ENCODE results near the gene KNSTRN.

The KNSTRN gene

DNA sequence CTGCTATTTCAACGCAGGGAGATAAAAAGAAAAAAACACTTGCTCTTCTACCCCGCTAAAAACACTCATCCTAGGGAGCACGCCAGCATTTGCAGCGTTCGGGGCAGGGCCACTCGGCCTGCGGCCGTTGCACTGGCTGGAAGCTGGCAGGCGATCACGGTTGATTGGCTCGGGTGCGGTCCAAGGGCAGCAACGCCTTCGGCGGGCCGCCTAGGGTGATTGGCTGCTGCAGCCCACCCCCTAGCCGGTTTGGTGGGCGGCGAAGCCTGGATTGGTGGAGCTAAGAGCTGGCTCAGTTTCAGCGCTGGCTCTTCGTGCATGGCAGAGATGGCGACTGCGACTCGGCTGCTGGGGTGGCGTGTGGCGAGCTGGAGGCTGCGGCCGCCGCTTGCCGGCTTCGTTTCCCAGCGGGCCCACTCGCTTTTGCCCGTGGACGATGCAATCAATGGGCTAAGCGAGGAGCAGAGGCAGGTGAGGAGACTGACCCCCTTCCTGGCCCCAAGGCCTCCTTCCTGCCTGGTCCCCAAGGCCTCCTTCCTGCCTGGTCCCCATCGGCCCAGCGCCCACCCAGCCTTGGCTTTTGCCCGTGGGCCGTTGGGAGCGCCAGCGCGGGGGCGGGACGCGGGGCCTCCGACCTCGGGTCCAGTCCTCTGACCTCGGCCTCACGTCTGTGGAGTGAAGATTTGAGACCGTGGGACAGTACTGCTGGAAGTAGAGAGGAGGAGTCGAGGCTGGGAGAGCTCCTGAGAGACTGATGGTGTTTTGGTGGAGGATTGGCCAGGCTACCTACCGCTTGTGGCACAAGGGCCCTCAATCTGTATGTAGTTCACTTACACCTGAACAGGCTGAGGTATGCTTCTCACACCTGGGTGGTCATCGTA lies 23.2 kb downstream of the KNSTRN start, which contains the start of gene IVD:
IVD (plus strand) TSS at position 295 of the 881 bp plus-strand sequence; CDS start at position 328, 33 bp downstream.
- DNase-seq: peak; percentile 89

DNA sequence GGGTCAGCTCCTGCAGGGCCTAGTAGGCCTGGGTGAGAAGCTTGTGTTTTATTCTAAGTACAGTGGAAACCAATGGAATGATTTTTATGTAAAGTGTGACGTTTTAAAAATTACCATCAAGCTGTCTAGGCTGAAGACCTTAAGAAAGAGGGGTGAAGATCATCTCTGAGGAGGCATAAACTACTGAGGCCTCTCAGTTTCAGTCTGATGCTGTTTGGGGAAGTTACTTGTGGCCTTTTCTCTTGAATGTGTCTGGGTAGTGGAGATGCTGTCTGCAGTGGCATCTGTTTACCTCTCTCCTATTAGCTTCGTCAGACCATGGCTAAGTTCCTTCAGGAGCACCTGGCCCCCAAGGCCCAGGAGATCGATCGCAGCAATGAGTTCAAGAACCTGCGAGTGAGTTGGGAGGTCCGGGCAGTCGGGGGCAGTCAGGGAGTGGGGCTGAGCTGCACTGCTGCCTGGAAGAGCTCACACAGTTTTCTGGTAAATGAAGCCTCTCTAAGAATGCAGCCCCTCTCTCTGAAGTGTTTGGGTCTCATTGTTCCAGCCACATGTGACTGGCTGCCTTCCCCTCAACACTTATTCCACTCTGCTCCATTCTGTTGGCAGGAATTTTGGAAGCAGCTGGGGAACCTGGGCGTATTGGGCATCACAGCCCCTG lies 24.9 kb downstream of the KNSTRN start:
- no peak for DNase-seq

DNA sequence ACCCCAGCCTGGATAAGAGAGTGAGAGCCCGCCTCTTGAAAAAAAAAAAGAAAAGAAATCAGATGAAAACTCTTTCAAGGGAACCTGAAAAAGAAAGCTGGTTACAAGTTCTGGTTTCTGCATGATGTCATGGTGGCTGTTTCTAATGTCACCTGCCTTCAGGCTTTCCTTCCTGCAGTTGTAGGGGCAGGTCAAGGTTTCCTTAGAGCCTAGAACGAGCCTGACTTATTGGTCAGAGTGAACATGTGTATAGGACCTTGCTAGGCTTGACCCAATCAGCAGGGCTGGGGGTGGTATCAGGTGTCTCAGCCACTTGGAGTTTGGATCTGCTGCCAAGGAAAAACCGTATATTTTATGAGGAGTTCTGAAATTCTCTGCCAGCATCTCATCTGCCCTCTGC lies 26.8 kb downstream of the KNSTRN start:
- DNase-seq: no peak

DNA sequence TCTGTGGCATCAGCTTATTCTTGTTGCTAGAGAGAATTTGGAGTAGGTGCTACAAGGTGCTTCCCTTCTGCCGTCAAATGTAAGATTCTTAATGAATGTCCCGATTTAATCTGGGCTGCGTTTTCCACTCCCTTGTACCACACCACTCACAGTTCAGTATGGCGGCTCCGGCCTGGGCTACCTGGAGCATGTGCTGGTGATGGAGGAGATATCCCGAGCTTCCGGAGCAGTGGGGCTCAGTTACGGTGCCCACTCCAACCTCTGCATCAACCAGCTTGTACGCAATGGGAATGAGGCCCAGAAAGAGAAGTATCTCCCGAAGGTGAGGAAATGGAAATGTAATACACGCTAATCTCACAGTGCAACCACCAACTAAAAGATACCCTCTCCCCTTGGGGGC lies 28.0 kb downstream of the KNSTRN start:
- DNase-seq: no peak

DNA sequence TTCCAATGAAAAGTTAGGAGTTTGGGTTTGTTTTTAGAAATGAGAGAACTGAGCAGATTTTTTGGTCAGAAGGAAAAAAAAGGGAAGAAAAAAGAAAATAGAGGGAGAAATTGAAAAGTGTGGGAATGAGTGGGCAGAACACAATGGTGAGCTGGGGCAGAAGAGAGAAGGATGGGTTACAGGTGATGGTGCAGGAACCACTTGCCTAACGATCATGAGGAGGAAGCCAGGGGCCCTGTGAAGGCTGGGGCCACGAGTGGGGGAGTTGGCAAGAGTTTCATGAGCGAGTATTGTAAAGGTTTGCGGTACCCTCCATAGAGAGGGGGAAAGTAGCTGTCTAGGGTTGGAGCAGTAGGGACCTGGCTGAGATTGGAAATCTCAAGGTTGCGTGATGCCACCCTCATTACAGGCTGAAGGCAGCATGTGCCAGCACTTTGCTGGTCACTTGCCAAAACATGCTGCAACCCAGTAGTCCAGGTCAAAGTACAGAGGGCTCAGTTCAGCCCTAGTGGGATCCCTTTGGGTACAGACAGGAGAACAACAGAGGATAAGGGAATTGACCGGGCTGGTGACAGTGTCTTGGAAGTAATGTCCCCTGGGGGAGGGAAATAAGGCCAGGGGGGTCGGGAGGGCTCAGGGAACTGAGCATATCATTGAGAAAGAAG lies 29.7 kb downstream of the KNSTRN start:
- DNase-seq: no peak

DNA sequence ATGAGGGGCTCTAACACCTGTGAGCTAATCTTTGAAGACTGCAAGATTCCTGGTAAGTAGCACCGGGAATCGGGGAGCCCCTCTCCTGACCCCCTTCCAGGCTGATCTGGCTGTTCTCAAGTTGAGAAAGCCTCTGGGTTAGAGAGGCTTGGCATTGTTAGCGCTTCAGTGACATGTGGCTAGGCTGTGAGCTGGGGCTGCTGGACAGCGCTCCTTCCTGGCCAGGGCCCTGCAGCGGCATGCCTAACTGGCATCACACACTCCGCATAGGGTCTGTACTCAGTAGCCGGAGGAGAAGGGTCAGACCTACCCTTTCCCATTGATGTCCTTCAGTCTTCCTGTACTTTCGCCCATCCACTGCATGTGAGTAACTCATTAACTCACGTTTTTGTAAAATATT lies 30.5 kb downstream of the KNSTRN start:
- DNase-seq: no peak

DNA sequence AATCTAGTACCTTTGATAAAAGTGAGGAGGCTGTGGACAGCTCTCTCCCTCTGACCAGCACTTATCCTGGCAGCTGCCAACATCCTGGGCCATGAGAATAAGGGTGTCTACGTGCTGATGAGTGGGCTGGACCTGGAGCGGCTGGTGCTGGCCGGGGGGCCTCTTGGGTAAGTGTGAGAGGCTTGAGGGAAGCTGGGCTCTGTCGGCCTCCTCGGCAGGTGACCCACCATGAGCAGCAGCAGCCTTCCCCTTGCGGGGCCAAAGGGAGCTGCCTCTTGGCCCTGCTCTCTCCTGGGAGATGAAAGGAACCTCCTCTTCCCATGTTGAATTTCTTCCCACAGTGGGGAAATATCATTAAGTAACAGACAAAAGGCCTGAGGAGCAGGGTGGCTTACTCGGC lies 32.3 kb downstream of the KNSTRN start:
- DNase-seq: no peak

DNA sequence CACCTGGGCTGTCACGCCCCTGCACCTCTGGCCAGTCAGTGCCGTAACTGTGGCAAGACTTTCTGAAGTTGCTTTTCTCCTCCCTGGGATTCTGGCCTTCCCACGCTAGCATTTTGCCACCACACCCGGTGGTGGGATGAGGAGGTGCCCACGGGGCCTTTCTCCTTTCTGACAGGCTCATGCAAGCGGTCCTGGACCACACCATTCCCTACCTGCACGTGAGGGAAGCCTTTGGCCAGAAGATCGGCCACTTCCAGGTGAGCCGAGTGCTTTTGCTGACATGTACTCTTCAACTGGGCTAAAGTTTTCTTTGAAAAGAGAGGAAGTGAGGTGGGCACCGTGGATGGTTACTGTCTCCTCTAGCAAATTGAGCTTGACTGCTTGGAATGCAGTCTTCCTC lies 32.7 kb downstream of the KNSTRN start:
- DNase-seq: no peak

DNA sequence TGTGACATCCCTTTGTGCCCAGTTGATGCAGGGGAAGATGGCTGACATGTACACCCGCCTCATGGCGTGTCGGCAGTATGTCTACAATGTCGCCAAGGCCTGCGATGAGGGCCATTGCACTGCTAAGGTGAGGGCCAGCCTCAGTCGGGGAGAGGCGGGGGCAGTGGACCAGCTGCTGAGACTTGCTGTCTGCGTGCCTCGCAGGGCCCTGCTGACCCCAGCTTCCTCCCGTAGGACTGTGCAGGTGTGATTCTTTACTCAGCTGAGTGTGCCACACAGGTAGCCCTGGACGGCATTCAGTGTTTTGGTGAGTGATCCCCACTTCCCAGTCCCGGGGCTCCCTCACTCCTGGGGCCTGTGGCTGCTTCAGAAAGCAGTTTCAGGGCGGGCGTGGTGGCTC lies 33.5 kb downstream of the KNSTRN start:
- no peak for DNase-seq

DNA sequence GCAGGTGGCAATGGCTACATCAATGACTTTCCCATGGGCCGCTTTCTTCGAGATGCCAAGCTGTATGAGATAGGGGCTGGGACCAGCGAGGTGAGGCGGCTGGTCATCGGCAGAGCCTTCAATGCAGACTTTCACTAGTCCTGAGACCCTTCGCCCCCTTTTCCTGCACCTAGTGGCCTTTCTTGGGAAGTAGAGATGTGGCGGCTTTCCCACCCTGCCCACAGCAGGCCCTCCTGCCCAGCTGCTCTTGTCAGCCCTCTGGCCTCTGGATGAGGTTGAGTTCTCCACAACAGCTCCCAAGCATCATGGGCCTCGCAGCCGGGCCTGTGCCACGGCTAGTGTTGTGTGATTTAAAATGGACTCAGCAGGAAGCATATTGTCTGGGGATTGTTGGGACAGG lies 35.6 kb downstream of the KNSTRN start:
- no peak for DNase-seq

DNA sequence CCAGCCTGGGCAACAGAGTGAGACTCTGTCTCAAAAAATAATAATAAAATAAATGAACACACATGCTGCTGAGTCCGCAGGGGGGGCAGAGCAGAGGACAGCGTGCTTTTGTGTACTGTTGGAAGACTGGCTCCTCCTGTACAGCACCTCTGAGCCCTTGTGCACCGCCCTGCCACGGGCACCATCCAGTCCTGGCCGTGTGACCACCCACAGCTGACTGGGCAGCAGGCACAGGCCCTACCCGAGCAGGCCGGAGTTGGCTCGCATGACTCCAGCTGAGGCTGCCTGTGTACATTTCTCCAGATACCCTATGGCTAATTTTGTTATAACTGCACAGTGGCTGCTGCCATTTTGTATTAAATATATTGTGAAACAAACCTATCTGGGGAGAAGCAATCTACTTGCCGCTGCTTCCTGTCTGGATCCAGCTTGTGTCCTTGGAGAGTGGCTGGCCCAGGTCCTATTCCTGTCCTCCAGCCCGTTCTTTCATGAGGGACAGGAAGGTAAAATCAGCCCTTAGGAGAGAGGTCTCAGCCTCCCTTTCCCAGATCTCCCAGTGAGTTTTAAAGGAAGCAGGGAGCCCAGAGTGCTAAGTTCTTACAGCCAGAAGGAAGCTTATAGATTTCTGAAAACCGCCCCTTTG lies 37.7 kb downstream of the KNSTRN start:
- no peak for DNase-seq

DNA sequence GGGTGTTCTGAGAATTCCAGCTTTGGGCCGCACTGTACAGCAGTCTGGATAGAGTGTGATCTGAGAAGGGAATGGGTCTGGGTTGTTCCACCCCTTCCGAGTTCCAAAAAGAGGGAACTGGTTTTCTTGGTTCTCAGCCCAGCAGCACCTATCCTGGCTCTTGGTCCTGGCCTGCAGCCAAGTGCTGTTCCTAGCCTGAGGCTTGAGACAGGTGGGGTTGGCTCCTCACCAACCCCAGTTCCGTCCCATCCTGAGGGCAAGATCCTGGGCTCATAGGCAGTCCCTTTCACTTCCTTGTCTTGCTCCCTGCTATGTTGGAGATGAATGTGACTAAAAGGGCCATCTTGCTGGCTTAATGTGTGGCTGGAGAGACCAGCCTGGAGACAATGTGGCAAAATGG lies 38.3 kb downstream of the KNSTRN start:
- no peak for DNase-seq

DNA sequence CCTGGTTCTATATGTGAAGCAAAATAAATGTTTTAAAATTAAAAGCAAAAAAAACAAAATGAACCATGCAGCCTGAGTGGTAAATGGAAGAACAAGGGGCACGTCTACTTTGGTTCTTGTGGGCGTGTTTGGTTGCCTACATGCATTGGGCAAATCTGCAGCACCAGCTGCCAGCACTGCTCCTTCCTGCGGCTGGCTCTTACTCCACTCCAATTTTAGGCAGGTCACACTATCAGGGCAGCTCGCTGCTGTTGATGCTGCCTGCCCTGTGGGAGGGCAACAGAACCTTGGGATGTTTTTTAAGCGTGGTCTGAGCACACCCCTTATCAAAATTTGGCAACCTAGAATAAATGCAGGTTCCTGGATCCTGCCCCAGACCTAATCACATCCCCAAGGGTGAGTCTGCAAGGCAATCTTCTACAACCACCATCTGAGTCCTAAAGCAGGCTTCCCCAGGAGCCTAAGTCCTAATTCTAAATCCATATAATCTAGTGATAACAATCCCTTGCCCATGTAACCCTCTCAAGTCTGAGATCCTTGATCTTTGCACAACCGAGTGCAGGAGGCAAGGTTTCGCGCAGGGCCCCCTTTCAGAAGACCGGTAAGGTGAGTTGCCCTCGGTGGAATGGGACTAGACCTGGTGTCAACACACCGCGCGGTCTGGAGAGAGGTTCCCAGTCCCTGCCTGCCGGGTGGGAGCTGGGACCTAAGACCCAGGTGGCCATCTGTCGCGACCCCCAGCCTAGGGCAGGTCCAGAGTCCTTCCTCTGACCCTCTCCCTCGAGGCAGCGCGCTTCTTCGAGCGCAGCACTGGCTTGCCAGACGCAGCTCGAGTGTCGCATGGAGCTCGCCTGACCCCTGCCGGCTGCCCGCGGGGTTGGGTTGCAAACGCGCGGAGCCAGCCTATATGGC lies 39.0 kb downstream of the KNSTRN start:
- DNase-seq: peak; percentile 83

DNA sequence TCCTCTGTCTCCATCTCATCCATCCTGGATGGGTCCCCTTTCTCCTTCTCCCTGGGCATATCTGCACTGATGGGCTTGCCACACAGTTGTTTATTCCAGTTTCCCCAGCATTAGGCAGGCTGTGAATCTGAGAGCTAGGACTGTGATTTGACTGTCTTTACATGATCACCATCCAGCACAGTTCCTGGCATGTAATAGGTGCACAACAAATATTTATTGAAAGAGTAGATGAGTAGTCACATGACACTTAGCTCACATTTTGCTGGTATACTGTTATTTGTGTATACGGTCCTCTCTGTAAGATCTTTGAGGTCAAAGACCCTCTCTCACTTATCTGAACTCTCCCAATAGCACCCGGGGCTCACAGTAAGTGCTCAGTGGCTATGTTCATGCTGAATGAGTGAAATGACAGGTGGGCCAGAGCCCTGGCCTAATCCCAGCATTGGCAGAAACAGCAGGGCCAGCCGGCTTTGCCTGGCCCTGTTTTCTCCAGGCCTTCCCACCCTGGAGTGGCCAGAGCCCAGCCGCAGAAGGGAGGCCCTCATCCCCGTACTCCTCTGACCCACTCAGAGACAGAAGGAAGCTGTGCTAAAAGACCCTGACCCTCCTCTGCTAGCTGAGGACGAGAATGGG lies 42.1 kb downstream of the KNSTRN start:
- no peak for DNase-seq

DNA sequence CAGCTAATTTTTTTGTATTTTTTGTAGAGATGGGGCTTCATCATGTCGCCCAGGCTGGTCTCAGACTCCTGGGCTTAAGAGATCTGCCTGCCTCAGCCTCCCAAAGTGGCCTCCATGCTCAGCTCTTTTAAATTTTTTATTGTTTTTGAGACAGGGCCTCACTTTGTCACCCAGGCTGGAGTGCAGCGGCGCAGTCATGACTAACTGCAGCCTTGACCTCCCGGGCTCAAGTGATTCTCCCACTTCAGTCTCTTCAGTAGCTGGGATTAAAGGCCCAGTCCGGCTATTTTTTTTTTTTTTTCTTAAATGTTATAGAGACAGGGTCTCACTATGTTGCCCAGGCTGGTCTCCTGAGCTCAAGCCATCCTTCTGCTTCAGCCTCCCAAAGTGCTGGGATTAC lies 43.2 kb downstream of the KNSTRN start:
- DNase-seq: no peak

DNA sequence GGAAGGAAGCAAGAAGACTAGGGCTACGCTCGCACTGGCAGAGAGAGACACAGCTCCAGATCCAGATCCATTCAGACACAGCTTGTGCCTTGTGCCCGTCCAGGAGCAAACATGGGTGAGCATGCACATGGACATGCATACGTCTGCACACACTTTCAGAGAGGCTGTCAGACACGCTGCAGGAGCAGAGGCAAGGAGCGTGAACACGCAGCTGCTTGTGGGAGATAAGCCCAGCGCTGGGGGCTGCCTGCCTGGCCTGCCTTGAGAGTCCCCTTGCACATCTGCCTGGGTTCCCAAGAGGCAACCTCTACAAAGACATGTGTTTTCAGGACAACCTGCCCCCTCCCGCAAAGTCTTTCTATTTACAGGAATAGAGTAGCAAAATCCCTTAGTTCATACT lies 44.7 kb downstream of the KNSTRN start:
- DNase-seq: no peak

DNA sequence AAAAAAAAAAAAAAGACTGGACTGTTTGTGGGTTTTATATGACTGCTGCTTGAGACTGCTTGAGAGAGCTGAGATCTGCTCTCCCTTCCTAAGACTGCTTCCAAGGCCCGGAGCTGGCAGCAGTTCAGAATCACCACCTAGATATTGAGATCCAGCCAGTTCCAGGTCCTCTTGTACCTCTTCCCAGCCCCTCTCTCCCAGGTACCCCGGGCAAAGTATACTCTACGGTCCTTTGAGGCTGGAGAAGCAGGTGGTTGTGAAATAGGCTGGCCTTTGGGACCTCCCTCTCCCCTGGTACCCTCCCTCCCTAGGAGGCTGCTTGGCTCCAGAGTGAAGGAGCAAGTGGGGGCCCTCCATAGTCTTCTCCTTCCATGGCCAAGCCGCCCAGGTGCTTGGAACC lies 45.7 kb downstream of the KNSTRN start:
- DNase-seq: no peak

DNA sequence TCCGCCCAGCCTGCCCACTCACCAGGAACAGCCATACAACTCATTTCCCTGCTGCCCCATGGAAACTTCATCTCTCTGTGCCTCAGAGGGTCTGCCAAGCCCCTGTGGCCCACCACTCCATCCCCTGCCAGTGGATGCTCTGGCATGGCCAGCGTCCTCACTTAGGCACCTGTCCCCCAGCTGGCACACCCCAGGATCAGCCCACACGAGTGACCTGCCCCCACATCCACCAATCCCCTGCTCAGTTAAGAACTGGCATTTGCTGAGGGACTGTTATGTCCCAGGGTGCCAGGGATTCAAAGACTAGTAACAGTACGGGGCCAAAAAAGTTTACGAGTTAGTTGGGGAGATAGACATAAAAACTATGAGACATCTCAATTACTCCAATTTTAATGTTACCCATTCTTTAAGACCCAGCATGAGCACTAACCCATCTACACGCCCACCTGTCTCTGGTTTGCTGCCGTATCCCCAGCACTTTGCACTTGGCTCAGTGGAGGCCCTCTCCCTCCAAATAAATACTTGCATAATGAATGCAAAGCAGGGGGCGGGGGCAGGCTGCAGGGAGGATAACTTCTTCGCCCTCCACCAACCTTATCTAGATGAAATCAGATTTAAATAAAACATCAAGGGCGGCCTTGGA lies 46.7 kb downstream of the KNSTRN start:
- no peak for DNase-seq

DNA sequence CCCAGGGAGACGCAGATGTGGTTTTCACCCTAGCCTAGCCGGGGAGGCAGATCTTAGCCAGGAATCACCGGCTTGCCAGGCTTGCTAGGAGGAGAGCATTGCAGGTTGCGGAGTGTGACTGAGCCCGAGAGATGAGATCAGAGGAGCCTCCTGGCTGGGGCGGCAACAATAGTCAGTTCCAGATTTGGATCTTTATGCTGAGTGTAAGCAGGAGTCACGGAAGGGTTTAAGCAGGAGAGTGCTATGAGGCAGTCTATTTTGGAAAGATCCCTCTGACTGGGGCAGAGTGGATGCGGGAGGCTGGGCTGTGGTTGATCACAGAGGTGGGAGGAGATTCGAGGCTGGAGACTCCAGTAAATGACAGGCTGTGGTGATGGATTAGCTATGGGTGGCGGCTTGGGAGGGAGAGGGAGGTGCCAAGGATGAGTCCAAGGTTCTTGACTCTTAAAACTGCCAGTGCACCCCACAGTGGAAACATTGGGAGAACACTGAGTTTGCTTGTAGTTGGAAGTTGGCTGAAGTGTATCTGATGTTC lies 47.8 kb downstream of the KNSTRN start:
- DNase-seq: no peak

DNA sequence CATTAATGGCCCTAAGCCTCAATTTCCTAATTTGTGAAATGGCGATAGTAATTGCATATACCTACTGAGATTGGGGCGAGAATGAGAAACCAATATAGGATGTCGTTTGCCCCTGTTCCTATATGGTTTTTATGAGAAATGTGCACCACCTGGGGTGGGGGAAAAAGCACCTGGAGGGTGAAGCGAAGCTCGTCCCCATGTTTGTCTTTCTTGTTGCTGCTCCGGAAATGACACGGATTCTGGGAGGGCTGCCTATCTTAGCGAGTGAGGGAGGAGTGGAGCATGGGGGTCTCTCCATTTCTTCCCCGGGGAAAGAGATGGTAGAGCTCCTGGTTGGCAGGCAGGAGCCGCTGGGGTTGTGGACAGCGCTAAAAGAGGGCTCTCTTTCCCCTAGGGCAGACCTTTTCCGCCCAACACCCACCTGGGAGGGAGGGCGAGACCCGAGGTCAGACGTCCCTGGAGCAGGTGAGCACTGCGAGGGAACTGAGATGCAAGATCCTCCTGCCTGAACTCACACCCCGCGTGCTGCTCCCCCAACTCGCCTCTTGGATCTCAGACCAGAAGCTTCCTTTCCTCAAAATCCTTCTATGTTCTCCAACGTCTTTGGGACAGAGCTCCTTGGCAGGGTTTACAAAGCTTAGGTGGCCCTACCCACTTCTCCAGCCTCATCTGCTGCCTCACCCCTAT lies 52.6 kb downstream of the KNSTRN start:
- no peak for DNase-seq

Measured in CD4-positive, alpha-beta T cell treated with Interleukin-6 for 4 hours (primary cell).